ENCODE results near the gene MGAT3. TPM values are rescaled to one million over a fixed set of nuclear protein-coding genes. Genes with fewer than 3 reads are reported as not detected.

The MGAT3 gene
- total and polyA plus RNA-seq, 9 of the 15 experiments (the other 6 are each of a cell fraction or from before 2014, with no cell fraction given), result 0.10 to 11.5 (median 4.6) TPM

DNA sequence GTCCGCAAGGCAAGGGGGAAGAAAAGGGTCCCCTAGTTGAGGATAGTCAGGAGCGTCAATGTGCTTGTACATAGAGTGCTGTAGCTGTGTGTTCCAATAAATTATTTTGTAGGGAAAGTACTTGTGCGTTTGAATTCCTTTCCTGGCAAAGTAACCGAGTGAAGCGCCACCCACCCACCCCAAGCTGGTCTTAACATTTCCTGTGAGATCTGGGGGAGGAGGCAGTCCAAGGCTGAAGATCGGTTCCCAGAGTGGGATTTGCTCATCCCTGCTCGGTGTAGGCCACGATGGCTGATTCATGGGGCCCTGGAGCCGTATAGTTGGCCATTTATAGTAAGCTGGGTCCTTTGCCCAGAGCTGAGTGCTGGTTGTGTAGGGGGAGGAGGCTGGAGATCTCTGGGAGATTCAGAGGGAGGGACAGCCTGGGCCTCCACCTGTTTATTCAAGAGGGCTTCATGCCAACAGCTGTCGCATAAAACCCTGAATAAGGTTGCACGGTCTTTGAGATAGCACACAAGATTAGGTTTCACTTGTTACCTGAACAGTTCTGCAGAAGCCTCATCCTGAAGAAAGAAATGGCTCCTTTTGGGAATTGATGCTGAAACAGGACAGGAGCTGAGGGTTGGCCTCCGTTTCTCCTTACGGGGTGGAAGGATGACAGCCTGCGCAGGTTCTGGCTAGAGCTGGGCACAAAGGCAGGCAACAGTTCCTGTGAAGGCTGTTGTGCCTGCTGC is 65.9 kb downstream of the MGAT3 start (continued):
- TF ChIP-seq HOXB6 (CRISPR knock-in tag; IDR thresholded peaks at IDR 0.05; ENCODE audit: borderline replicate concordance), result 0 out of 2 replicates have a peak, but pooled peaks have one; percentile 34
- TF ChIP-seq CBX3 (IDR thresholded peaks at IDR 0.05; ENCODE audit: borderline replicate concordance in 1 of 2, low read length in 2 of 2), result no peak
- TF ChIP-seq, protein P1, sequence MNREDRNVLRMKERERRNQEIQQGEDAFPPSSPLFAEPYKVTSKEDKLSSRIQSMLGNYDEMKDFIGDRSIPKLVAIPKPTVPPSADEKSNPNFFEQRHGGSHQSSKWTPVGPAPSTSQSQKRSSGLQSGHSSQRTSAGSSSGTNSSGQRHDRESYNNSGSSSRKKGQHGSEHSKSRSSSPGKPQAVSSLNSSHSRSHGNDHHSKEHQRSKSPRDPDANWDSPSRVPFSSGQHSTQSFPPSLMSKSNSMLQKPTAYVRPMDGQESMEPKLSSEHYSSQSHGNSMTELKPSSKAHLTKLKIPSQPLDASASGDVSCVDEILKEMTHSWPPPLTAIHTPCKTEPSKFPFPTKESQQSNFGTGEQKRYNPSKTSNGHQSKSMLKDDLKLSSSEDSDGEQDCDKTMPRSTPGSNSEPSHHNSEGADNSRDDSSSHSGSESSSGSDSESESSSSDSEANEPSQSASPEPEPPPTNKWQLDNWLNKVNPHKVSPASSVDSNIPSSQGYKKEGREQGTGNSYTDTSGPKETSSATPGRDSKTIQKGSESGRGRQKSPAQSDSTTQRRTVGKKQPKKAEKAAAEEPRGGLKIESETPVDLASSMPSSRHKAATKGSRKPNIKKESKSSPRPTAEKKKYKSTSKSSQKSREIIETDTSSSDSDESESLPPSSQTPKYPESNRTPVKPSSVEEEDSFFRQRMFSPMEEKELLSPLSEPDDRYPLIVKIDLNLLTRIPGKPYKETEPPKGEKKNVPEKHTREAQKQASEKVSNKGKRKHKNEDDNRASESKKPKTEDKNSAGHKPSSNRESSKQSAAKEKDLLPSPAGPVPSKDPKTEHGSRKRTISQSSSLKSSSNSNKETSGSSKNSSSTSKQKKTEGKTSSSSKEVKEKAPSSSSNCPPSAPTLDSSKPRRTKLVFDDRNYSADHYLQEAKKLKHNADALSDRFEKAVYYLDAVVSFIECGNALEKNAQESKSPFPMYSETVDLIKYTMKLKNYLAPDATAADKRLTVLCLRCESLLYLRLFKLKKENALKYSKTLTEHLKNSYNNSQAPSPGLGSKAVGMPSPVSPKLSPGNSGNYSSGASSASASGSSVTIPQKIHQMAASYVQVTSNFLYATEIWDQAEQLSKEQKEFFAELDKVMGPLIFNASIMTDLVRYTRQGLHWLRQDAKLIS (CRISPR knock-in tag; IDR thresholded peaks at IDR 0.05), result peak; percentile 88
- TF ChIP-seq, protein P2, sequence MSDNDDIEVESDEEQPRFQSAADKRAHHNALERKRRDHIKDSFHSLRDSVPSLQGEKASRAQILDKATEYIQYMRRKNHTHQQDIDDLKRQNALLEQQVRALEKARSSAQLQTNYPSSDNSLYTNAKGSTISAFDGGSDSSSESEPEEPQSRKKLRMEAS (CRISPR knock-in tag; IDR thresholded peaks at IDR 0.05), result no peak
- no peak for TF ChIP-seq ZBTB7A (IDR thresholded peaks at IDR 0.05; ENCODE audit: borderline replicate concordance, control insufficient read depth, low read depth, low read length)
- TF ChIP-seq, protein P3, sequence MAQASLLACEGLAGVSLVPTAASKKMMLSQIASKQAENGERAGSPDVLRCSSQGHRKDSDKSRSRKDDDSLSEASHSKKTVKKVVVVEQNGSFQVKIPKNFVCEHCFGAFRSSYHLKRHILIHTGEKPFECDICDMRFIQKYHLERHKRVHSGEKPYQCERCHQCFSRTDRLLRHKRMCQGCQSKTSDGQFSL (CRISPR knock-in tag; IDR thresholded peaks at IDR 0.05), result no peak
- TF ChIP-seq, protein P3 (tag; IDR thresholded peaks at IDR 0.05), result no peak
- TF ChIP-seq ZNF274 (IDR thresholded peaks at IDR 0.05; ENCODE audit: borderline replicate concordance, low read depth, low read length), result no peak
- TF ChIP-seq PCBP1 (IDR thresholded peaks at IDR 0.05; ENCODE audit: low read depth, low read length, poor library complexity, severe bottlenecking), result no peak
- no peak for TF ChIP-seq NELFE (IDR thresholded peaks at IDR 0.05; ENCODE audit: insufficient read depth, insufficient read length)
- TF ChIP-seq TAF7 (tag; IDR thresholded peaks at IDR 0.05), result no peak
- TF ChIP-seq CHD2 (IDR thresholded peaks at IDR 0.05; ENCODE audit: low read depth, low read length), result peak; percentile 10; the same call in 1 of the 2 replicates
- TF ChIP-seq GABPA (tag; conservative IDR thresholded peaks at IDR 0.05; ENCODE audit: low read depth), result no peak
- TF ChIP-seq LEF1 (IDR thresholded peaks at IDR 0.05), result no peak
- TF ChIP-seq CTBP1 (IDR thresholded peaks at IDR 0.05; ENCODE audit: borderline replicate concordance), result 0 out of 2 replicates have a peak, but pooled peaks have one; percentile 8
- TF ChIP-seq PHTF2 (CRISPR knock-in tag; IDR thresholded peaks at IDR 0.05), result no peak
- no peak for TF ChIP-seq BCL6 (CRISPR knock-in tag; IDR thresholded peaks at IDR 0.05)
- no peak for TF ChIP-seq GATAD2A (IDR thresholded peaks at IDR 0.05)
- TF ChIP-seq LARP7 (IDR thresholded peaks at IDR 0.05), result no peak
- TF ChIP-seq ZNF445 (CRISPR knock-in tag; IDR thresholded peaks at IDR 0.05; ENCODE audit: low read depth), result 0 out of 2 replicates have a peak, but pooled peaks have one; percentile 78
- 0 out of 2 replicates have a peak, but pooled peaks have one; percentile 4 for TF ChIP-seq CREM (IDR thresholded peaks at IDR 0.05; ENCODE audit: low read depth)
- TF ChIP-seq TSC22D4 (tag; IDR thresholded peaks at IDR 0.05), result no peak
- TF ChIP-seq KDM5B (IDR thresholded peaks at IDR 0.05; ENCODE audit: insufficient replicate concordance, low read depth, low read length), result peak; percentile 80
- no peak for TF ChIP-seq PURB (CRISPR knock-in tag; IDR thresholded peaks at IDR 0.05; ENCODE audit: low read depth)
- no peak for TF ChIP-seq TRIM28 (IDR thresholded peaks at IDR 0.05)
- no peak for TF ChIP-seq RCOR1 (IDR thresholded peaks at IDR 0.05; ENCODE audit: borderline replicate concordance in 1 of 2, low read depth in 2 of 2, low read length in 2 of 2)
